Liver (tissue), 3 donors: ENCODE measurements around the gene KSR2.

ENCODE experiments used
- CTCF ChIP-seq: fragments of 150-350 bp; IDR thresholded peaks from 2 replicates; pipeline ENCODE4 v1.5.1; 2017; ENCODE audit warnings: improper control_type of control experiment, low read depth, low read length; ENCODE audit not compliant: missing input control
- FOXA1 ChIP-seq: IDR thresholded peaks from 2 replicates; pipeline ENCODE4 v1.6.1; 2016; ENCODE audit warnings: antibody characterized with exemption
- GABPA ChIP-seq, 2 donors: IDR thresholded peaks in 1 of 2; conservative IDR thresholded peaks in 1 of 2; 2 replicates each; pipeline ENCODE4 v1.6.1; 2016; ENCODE audit warnings: antibody characterized with exemption in 2 of 2, mild to moderate bottlenecking in 1 of 2, moderate library complexity in 1 of 2
- YY1 ChIP-seq: IDR thresholded peaks from 2 replicates; pipeline ENCODE4 v1.6.1; 2016; ENCODE audit warnings: antibody characterized with exemption, mild to moderate bottlenecking
- TF ChIP-seq, protein P1 (sequence below): IDR thresholded peaks from 2 replicates; pipeline ENCODE4 v1.6.1; 2016; ENCODE audit warnings: antibody characterized with exemption
- donor health status: healthy.
- donor health status: healthy.

GRCh38 chr12:117768860-117769259, 199.9 kb downstream of the KSR2 start:
- no peak for TF ChIP-seq YY1
- no peak for TF ChIP-seq CTCF
- no peak for TF ChIP-seq GABPA (IDR thresholded peaks at IDR 0.05 in 1 of 2, conservative IDR thresholded peaks at IDR 0.05 in 1 of 2)
- TF ChIP-seq FOXA1, result no peak
- TF ChIP-seq, protein P1, sequence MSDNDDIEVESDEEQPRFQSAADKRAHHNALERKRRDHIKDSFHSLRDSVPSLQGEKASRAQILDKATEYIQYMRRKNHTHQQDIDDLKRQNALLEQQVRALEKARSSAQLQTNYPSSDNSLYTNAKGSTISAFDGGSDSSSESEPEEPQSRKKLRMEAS, result no peak
